ENCODE data around the gene LCT.

The LCT gene

GRCh38 chr2:135741395-135742324 lies 95.3 kb downstream of the LCT start, which contains the start of gene UBXN4:
UBXN4 (plus strand) TSS chr2:135741855; CDS start chr2:135741930, 75 bp downstream.
- peak; percentile 87 to 99 (median 91) for DNase-seq

GRCh38 chr2:135741043-135741394 lies 96.0 kb downstream of the LCT start:
- DNase-seq: no peak

GRCh38 chr2:135740206-135740605 lies 96.8 kb downstream of the LCT start:
- no peak for DNase-seq
